ENCODE results near the gene INPP5J. TPM values are rescaled to one million over a fixed set of nuclear protein-coding genes. Genes with fewer than 3 reads are reported as not detected.

The INPP5J gene
- total RNA-seq, 2 donors from 2014 or later = 3.5 to 5.4 TPM

GRCh38 chr22:31138126-31138525 is 15.4 kb downstream of the INPP5J start:
- DNase-seq = no peak
- Histone ChIP-seq H3K9me3 (ENCODE audit: control insufficient read depth, low read length) (no peaks in the 10 kb centered on the region), H3K4me1 (ENCODE audit: control insufficient read depth, insufficient read depth, low read length) (no peaks in the 10 kb centered on the region), H3K36me3 (ENCODE audit: control insufficient read depth, insufficient read depth, low read length) (no peaks in the 10 kb centered on the region), H3K27ac (ENCODE audit: low read depth, low read length) (no peak overlapping the region), H3K27me3 (ENCODE audit: control insufficient read depth, insufficient read depth, low read length, poor library complexity, severe bottlenecking) (no peaks in the 10 kb centered on the region), H3K9ac (ENCODE audit: extremely low read depth, low read length, poor library complexity, severe bottlenecking) (no peak overlapping the region), H3K4me3 (ENCODE audit: low read length) (no peak overlapping the region)
- Mint-ChIP-seq H3K27me3 (ENCODE audit: insufficient read depth) (peaks cover 4% of the 10 kb centered on the region), H3K4me3 (no peak overlapping the region), H3K27ac (no peak overlapping the region), H3K36me3 (ENCODE audit: low read depth) (no peaks in the 10 kb centered on the region), H3K9me3 (no peaks in the 10 kb centered on the region), H3K4me1 (peaks cover 7% of the 10 kb centered on the region)
- 88 to 91% methylated on average over 9 to 10 of the region's 10 CpGs for WGBS, 2 experiments (ENCODE audit: insufficient coverage in 1 of 2, insufficient read length in 1 of 2)
- TF ChIP-seq CTCF (conservative IDR thresholded peaks at IDR 0.05) = no peak

- Histone ChIP-seq H3K36me3 (ENCODE audit: control insufficient read depth, insufficient read depth, low read length) (no peaks in the 10 kb centered on the region), H3K9me3 (ENCODE audit: control insufficient read depth, low read length) (no peaks in the 10 kb centered on the region), H3K27me3 (ENCODE audit: control insufficient read depth, insufficient read depth, low read length, poor library complexity, severe bottlenecking) (no peaks in the 10 kb centered on the region), H3K9ac (ENCODE audit: extremely low read depth, low read length, poor library complexity, severe bottlenecking) (no peak overlapping the region), H3K4me3 (ENCODE audit: low read length) (no peak overlapping the region), H3K4me1 (ENCODE audit: control insufficient read depth, insufficient read depth, low read length) (no peaks in the 10 kb centered on the region), H3K27ac (ENCODE audit: low read depth, low read length) (no peak overlapping the region)
- Mint-ChIP-seq H3K4me3 (peak overlapping the region; percentile 49), H3K4me1 (peaks cover 7% of the 10 kb centered on the region), H3K9me3 (no peaks in the 10 kb centered on the region), H3K36me3 (ENCODE audit: low read depth) (no peaks in the 10 kb centered on the region), H3K27me3 (ENCODE audit: insufficient read depth) (peaks cover 9% of the 10 kb centered on the region), H3K27ac (no peak overlapping the region)
- 87 to 100% methylated on average over 2 to 3 of the region's 3 CpGs for WGBS, 2 experiments (ENCODE audit: insufficient coverage in 1 of 2, insufficient read length in 1 of 2)
- DNase-seq = no peak
- TF ChIP-seq CTCF (conservative IDR thresholded peaks at IDR 0.05) = no peak
Observed at GRCh38 chr22:31139066-31139465, 16.3 kb downstream of the INPP5J start.

- Histone ChIP-seq H3K27me3 (ENCODE audit: control insufficient read depth, insufficient read depth, low read length, poor library complexity, severe bottlenecking) (no peaks in the 10 kb centered on the region), H3K4me3 (ENCODE audit: low read length) (no peak within 1 kb of the TSS), H3K9ac (ENCODE audit: extremely low read depth, low read length, poor library complexity, severe bottlenecking) (no peak within 1 kb of the TSS), H3K9me3 (ENCODE audit: control insufficient read depth, low read length) (peaks cover 3% of the 10 kb centered on the region), H3K36me3 (ENCODE audit: control insufficient read depth, insufficient read depth, low read length) (no peaks in the 10 kb centered on the region), H3K27ac (ENCODE audit: low read depth, low read length) (peak within 1 kb of the TSS; percentile 83), H3K4me1 (ENCODE audit: control insufficient read depth, insufficient read depth, low read length) (no peaks in the 10 kb centered on the region)
- peaks cover 7% of the 10 kb centered on the region for H3K4me1 Mint-ChIP-seq
- TF ChIP-seq CTCF (conservative IDR thresholded peaks at IDR 0.05) = peak; percentile 70
- H3K36me3 Mint-ChIP-seq (ENCODE audit: low read depth) = no peaks in the 10 kb centered on the region
- peaks cover 6% of the 10 kb centered on the region for H3K9me3 Mint-ChIP-seq
- DNase-seq = peak; percentile 99
- H3K27ac Mint-ChIP-seq = no peak within 1 kb of the TSS
- WGBS, 2 experiments (ENCODE audit: insufficient coverage in 1 of 2, insufficient read length in 1 of 2) = 23 to 42% methylated on average over 18 to 24 of the region's 24 CpGs
- H3K4me3 Mint-ChIP-seq = peak within 1 kb of the TSS; percentile 49
- H3K27me3 Mint-ChIP-seq (ENCODE audit: insufficient read depth) = peaks cover 16% of the 10 kb centered on the region
Observed at GRCh38 chr22:31139866-31140716, 17.3 kb downstream of the INPP5J start, which contains the start of gene PLA2G3. TSS of gene PLA2G3 (minus strand) at chr22:31140508. CDS start at chr22:31140354, 154 bp downstream.

All from endodermal cell (in vitro differentiated cells).